GM23248 (cell line): Measurements from ENCODE around the gene DOCK3.
"Not testable (repeated sequence)": the region's sequence is repeated elsewhere in the genome, so short reads cannot be mapped to it uniquely, and the experiment has no call there.

Experiments
- EZH2 ChIP-seq: fragments of 200-600 bp; sonication (generic); IDR thresholded peaks from 2 replicates; pipeline ENCODE4 v1.6.1; 2018; ENCODE audit warnings: antibody characterized with exemption, mild to moderate bottlenecking; ENCODE audit not compliant: insufficient read depth, poor library complexity, severe bottlenecking
- EZH2phosphoT487 ChIP-seq: fragments of 200-600 bp; sonication (generic); IDR thresholded peaks from 2 replicates; pipeline ENCODE4 v1.6.1; 2018; ENCODE audit warnings: antibody characterized with exemption, moderate library complexity, mild to moderate bottlenecking, low read depth; ENCODE audit not compliant: insufficient read depth

- not testable (repeated sequence) for TF ChIP-seq EZH2, EZH2phosphoT487
Observed at GRCh38 chr3:51307945-51308607, 633.3 kb downstream of the DOCK3 start.
